Motor neuron (in vitro differentiated cells): ENCODE results near the gene P2RX3. TPM values are rescaled to one million over a fixed set of nuclear protein-coding genes. Genes with fewer than 3 reads are reported as not detected.
"Not testable (repeated sequence)": the region's sequence is repeated elsewhere in the genome, so short reads cannot be mapped to it uniquely, and the experiment has no call there.

Experiments used
- ATAC-seq, 8 experiments: fragments of 200-7000 bp; cut with Tn5 transposase; replicated peaks in 6 of 8; 2 replicates each; pipeline ENCODE4 v1.8.0; 2021; ENCODE audit warnings: mild to moderate bottlenecking in 8 of 8, moderate library complexity in 8 of 8
- H3K27ac ChIP-seq, 2 donors: fragments of 250-450 bp; sonication (Bioruptor Pico); 2 replicates each; pipeline ENCODE4 v1.9.0; 2021; ENCODE audit warnings: antibody characterized with exemption in 2 of 2, mild to moderate bottlenecking in 2 of 2, moderate library complexity in 1 of 2
- H3K4me1 ChIP-seq, 2 donors: fragments of 250-450 bp; sonication (Bioruptor Pico); replicated peaks in 1 of 2; 2 replicates each; pipeline ENCODE4 v1.6.1; 2021; ENCODE audit warnings: antibody characterized with exemption in 2 of 2, mild to moderate bottlenecking in 2 of 2, moderate library complexity in 1 of 2
- H3K4me3 ChIP-seq, 5 donors: fragments of 250-450 bp; sonication (Bioruptor Pico); 2 replicates each; pipeline ENCODE4 v1.9.0; 2021; ENCODE audit warnings: antibody characterized with exemption in 5 of 5, mild to moderate bottlenecking in 5 of 5, moderate library complexity in 4 of 5
- WGBS, 10 experiments: fragments of 450-650 bp; shearing (Covaris generic); methylation state at CpG; one replicate each; pipeline ENCODE4 v1.0.0; 2022; 5-methylcytosine and 5-hydroxymethylcytosine counted together
- in situ Hi-C, 9 experiments: fragments of 400-800 bp; cut with MboI; loops; one replicate each; pipeline ENCODE4 v1.15.0; 2021; ENCODE audit warnings: low sequenced_read_pairs in 9 of 9, low pct_unique_long_range_greater_than_20kb in 2 of 9; ENCODE audit not compliant: unreplicated experiment in 9 of 9
- total RNA-seq, 8 experiments: library from RNA; unstranded; fragments of 300-600 nt; gene quantifications; 2 replicates each; pipeline versions ENCODE4 v1.2.3 to v1.2.4, GENCODE V29; 2022

The P2RX3 gene
- total RNA-seq, 8 experiments from 2014 or later, result 0.36 to 153 (median 99.5) TPM; not detected in 2

- peak overlapping the region; percentile 77 to 99 (median 91) for H3K4me3 ChIP-seq
- in situ Hi-C loops, result loop anchor here in 2 of 9 experiments (25.0 kb wide), 2 partner anchors 127 to 177 kb away; partner anchors contain the start of genes RTN4RL2 (in 1 of the 2) and SLC43A1 (in 1 of the 2)
- WGBS, 10 experiments, result 0 to 5% (median 0%) methylated on average over 2 to 6 of the region's 7 CpGs; no CpG with 5 or more reads in 6 of the 10 experiments
- ATAC-seq, result no peak
- peaks cover 31 to 38% of the 10 kb centered on the region in 2 donors for H3K4me1 ChIP-seq
- H3K27ac ChIP-seq, result peak overlapping the region; percentile 92 to 95
Measured at GRCh38 chr11:57335023-57335342, 3.2 kb upstream of the P2RX3 start.

- Histone ChIP-seq H3K4me1 (peaks cover 33 to 41% of the 10 kb centered on the region in 2 donors), H3K27ac (peak within 1 kb of the TSS; percentile 92 to 95), H3K4me3 (peak within 1 kb of the TSS; percentile 77 to 99 (median 91))
- WGBS, 10 experiments, result 0 to 8% (median 0%) methylated on average over 2 to 7 of the region's 69 CpGs; no CpG with 5 or more reads in 5 of the 10 experiments
- ATAC-seq, result peak; percentile 74 to 97 (median 84)
- in situ Hi-C loops, result loop anchor here in 2 of 9 experiments (25.0 kb wide), 2 partner anchors 127 to 177 kb away; partner anchors contain the start of genes RTN4RL2 (in 1 of the 2) and SLC43A1 (in 1 of the 2)
Measured at GRCh38 chr11:57335343-57336110, 2.6 kb upstream of the P2RX3 start, which contains the start of gene SSRP1. SSRP1 (minus strand) TSS chr11:57335892; CDS start chr11:57335121, 771 bp downstream.

GRCh38 chr11:57336111-57336666 lies 2.0 kb upstream of the P2RX3 start:
- in situ Hi-C loops, result loop anchor here in 2 of 9 experiments (25.0 kb wide), 2 partner anchors 126 to 176 kb away; partner anchors contain the start of genes RTN4RL2 (in 1 of the 2) and SLC43A1 (in 1 of the 2)
- H3K4me3 ChIP-seq, result peak overlapping the region; percentile 77 to 99 (median 91)
- ATAC-seq, result peak in 2 of 8 experiments; percentile 7 to 10
- peaks cover 38 to 45% of the 10 kb centered on the region in 2 donors for H3K4me1 ChIP-seq
- WGBS, 10 experiments, result 42 to 100% (median 67%) methylated on average over 1 to 10 of the region's 12 CpGs; no CpG with 5 or more reads in 1 of the 10 experiments
- H3K27ac ChIP-seq, result peak overlapping the region; percentile 92 to 95

GRCh38 chr11:57336856-57337255 lies 1.3 kb upstream of the P2RX3 start:
- WGBS, 10 experiments, result 80 to 100% (median 92%) methylated on average over 2 to 6 of the region's 6 CpGs; no CpG with 5 or more reads in 3 of the 10 experiments
- in situ Hi-C loops, result loop anchor here in 2 of 9 experiments (25.0 kb wide), 2 partner anchors 125 to 175 kb away; partner anchors contain the start of genes RTN4RL2 (in 1 of the 2) and SLC43A1 (in 1 of the 2)
- H3K27ac ChIP-seq, result not testable (repeated sequence)

GRCh38 chr11:57339328-57339727 lies 1.2 kb downstream of the P2RX3 start:
- in situ Hi-C loops, result loop anchor here in 2 of 9 experiments (25.0 kb wide), 2 partner anchors 123 to 173 kb away; partner anchors contain the start of genes RTN4RL2 (in 1 of the 2) and SLC43A1 (in 1 of the 2)
- Histone ChIP-seq H3K4me1 (peaks cover 55 to 58% of the 10 kb centered on the region in 2 donors), H3K27ac (peak overlapping the region; percentile 73 to 85), H3K4me3 (peak overlapping the region in 4 of 5 donors; percentile 3 to 29 (median 20))
- ATAC-seq, result no peak
- WGBS, 10 experiments, result 65 to 80% (median 73%) methylated on average over 1 to 3 of the region's 5 CpGs; no CpG with 5 or more reads in 6 of the 10 experiments

More at GRCh38 chr11:57336856-57337255, 1.3 kb upstream of the P2RX3 start:
- H3K4me1 ChIP-seq, result peaks cover 41 to 45% of the 10 kb centered on the region in 2 donors
- not testable (repeated sequence) for H3K4me3 ChIP-seq, ATAC-seq

GRCh38 chr11:57340039-57340615 lies 2.0 kb downstream of the P2RX3 start:
- ATAC-seq, result peak; percentile 37 to 86 (median 84)
- H3K27ac ChIP-seq, result peak overlapping the region; percentile 70 to 85
- WGBS, 10 experiments, result 7 to 54% (median 30%) methylated on average over 2 to 11 of the region's 12 CpGs; no CpG with 5 or more reads in 3 of the 10 experiments
- peak overlapping the region in 4 of 5 donors; percentile 4 to 29 (median 20) for H3K4me3 ChIP-seq
- in situ Hi-C loops, result loop anchor here in 2 of 9 experiments (25.0 kb wide), 2 partner anchors 122 to 172 kb away; partner anchors contain the start of genes RTN4RL2 (in 1 of the 2) and SLC43A1 (in 1 of the 2)
- peaks cover 52 to 55% of the 10 kb centered on the region in 2 donors for H3K4me1 ChIP-seq

- 0 to 88% (median 80%) methylated on average over 1 to 3 of the region's 6 CpGs; no CpG with 5 or more reads in 5 of the 10 experiments for WGBS, 10 experiments
- in situ Hi-C loops, result loop anchor here in 2 of 9 experiments (25.0 kb wide), 2 partner anchors 121 to 171 kb away; partner anchors contain the start of genes RTN4RL2 (in 1 of the 2) and SLC43A1 (in 1 of the 2)
Measured at GRCh38 chr11:57341250-57341808, 3.2 kb downstream of the P2RX3 start.

GRCh38 chr11:57342702-57343101 lies 4.5 kb downstream of the P2RX3 start:
- Histone ChIP-seq H3K4me3 (no peak overlapping the region), H3K27ac (no peak overlapping the region), H3K4me1 (peaks cover 47 to 50% of the 10 kb centered on the region in 2 donors)
- ATAC-seq, result no peak
- in situ Hi-C loops, result loop anchor here in 2 of 9 experiments (25.0 kb wide), 2 partner anchors 120 to 170 kb away; partner anchors contain the start of genes RTN4RL2 (in 1 of the 2) and SLC43A1 (in 1 of the 2)
- WGBS, 10 experiments, result 40 to 100% (median 56%) methylated on average over 1 to 2 of the region's 11 CpGs; no CpG with 5 or more reads in 6 of the 10 experiments

More at GRCh38 chr11:57341250-57341808, 3.2 kb downstream of the P2RX3 start:
- no peak for ATAC-seq
- Histone ChIP-seq H3K4me3 (peak overlapping the region in 1 of 5 donors; percentile 29), H3K27ac (no peak overlapping the region), H3K4me1 (peaks cover 54 to 55% of the 10 kb centered on the region in 2 donors)

GRCh38 chr11:57343825-57344224 lies 5.7 kb downstream of the P2RX3 start:
- peak in 2 of 8 experiments; percentile 14 to 41 for ATAC-seq
- no peak overlapping the region for H3K4me3 ChIP-seq
- 40 to 73% (median 55%) methylated on average over 1 to 7 of the region's 7 CpGs; no CpG with 5 or more reads in 3 of the 10 experiments for WGBS, 10 experiments
- H3K27ac ChIP-seq, result peak overlapping the region in 1 of 2 donors; percentile 34
- peaks cover 41 to 44% of the 10 kb centered on the region in 2 donors for H3K4me1 ChIP-seq
- in situ Hi-C loops, result loop anchor here in 2 of 9 experiments (25.0 kb wide), 2 partner anchors 118 to 168 kb away; partner anchors contain the start of genes RTN4RL2 (in 1 of the 2) and SLC43A1 (in 1 of the 2)

GRCh38 chr11:57344826-57345225 lies 6.7 kb downstream of the P2RX3 start:
- H3K27ac ChIP-seq, result no peak overlapping the region
- in situ Hi-C loops, result loop anchor here in 2 of 9 experiments (25.0 kb wide), 2 partner anchors 117 to 167 kb away; partner anchors contain the start of genes RTN4RL2 (in 1 of the 2) and SLC43A1 (in 1 of the 2)
- WGBS, 10 experiments, result 95 to 100% (median 96%) methylated on average over 2 to 3 of the region's 10 CpGs; no CpG with 5 or more reads in 7 of the 10 experiments

GRCh38 chr11:57345555-57346211 lies 7.5 kb downstream of the P2RX3 start:
- peak; percentile 48 to 89 (median 58) for ATAC-seq
- H3K4me3 ChIP-seq, result no peak overlapping the region
- H3K27ac ChIP-seq, result no peak overlapping the region
- in situ Hi-C loops, result loop anchor here in 2 of 9 experiments (25.0 kb wide), 2 partner anchors 117 to 167 kb away; partner anchors contain the start of genes RTN4RL2 (in 1 of the 2) and SLC43A1 (in 1 of the 2)
- WGBS, 10 experiments, result 0 to 100% (median 31%) methylated on average over 1 to 8 of the region's 11 CpGs; no CpG with 5 or more reads in 2 of the 10 experiments
- peaks cover 33% of the 10 kb centered on the region in 2 donors for H3K4me1 ChIP-seq

More at GRCh38 chr11:57344826-57345225, 6.7 kb downstream of the P2RX3 start:
- Histone ChIP-seq H3K4me3 (no peak overlapping the region), H3K4me1 (peaks cover 36 to 39% of the 10 kb centered on the region in 2 donors)
- no peak for ATAC-seq
